ENCODE data around the gene XRRA1. TPM values are rescaled to one million over a fixed set of nuclear protein-coding genes. Genes with fewer than 3 reads are reported as not detected.

Gene XRRA1
- total and polyA plus RNA-seq, 2 of the 4 experiments (the other 2 are of a cell fraction), result 5.4 to 6.3 TPM

DNA sequence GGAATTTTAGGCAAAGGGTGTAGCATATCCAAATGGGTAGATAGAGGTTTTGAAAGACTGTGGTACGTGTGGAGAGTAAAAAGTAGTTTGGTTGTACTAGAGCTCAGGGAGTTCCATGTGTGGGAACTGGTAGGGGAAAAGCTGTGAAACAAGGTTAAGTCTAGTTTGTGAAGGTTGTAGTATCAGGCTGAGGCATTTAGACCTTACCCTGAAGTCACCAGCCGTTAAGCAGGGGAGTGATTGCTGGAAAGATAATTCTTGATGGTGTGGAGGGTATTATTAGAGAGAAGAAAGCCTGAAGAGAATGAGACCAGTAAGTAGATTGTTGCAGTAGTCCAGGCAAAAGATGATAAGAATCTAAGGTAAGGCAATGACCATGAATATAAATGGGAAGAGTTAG is 132.2 kb downstream of the XRRA1 start:
- H2BK15ac ChIP-seq (ENCODE audit: low read depth, low read length), result no peak overlapping the region
- no peak overlapping the region for H2AK5ac ChIP-seq (ENCODE audit: low read depth, low read length)
- H3K79me1 ChIP-seq (ENCODE audit: low read depth in 1 of 2, low read length in 2 of 2), result peaks cover 17 to 32% of the 10 kb centered on the region in 2 experiments
- intact Hi-C loops (cut with micrococcal nuclease), result loop anchor here (5.0 kb wide), 1 partner anchor 64 kb away; no protein-coding TSS in a partner anchor
- no peak overlapping the region for H3K27ac ChIP-seq (ENCODE audit: insufficient read depth, low read length)
- H3K4me2 ChIP-seq (ENCODE audit: low read depth, low read length), result no peak overlapping the region
- no peak overlapping the region for H2BK20ac ChIP-seq (ENCODE audit: low read depth, low read length)
- H3K4me1 ChIP-seq (ENCODE audit: control insufficient read depth, insufficient read depth, low read length), result peaks cover 15% of the 10 kb centered on the region
- no peak overlapping the region for H3K4ac ChIP-seq (ENCODE audit: low read depth, low read length)
- H2BK5ac ChIP-seq (ENCODE audit: low read depth, low read length, poor library complexity, severe bottlenecking), result no peak overlapping the region
- H2AFZ ChIP-seq (replicated peaks; ENCODE audit: low read length, poor library complexity), result no peak overlapping the region
- peaks cover 4% of the 10 kb centered on the region; the same call in 1 of the 2 replicates for H3K36me3 ChIP-seq (ENCODE audit: control insufficient read depth, insufficient read depth, low read length)
- H3K9ac ChIP-seq (ENCODE audit: low read depth, low read length), result no peak overlapping the region
- DNase-seq (no peak), ATAC-seq (ENCODE audit: low read depth) (no peak)
- no peak overlapping the region for H3K4me3 ChIP-seq (ENCODE audit: insufficient read depth, low read depth, low read length)
- H4K20me1 ChIP-seq (ENCODE audit: insufficient read depth, low read length), result 0 out of 2 replicates have a peak, but pooled peaks cover 4% of the 10 kb centered on the region
- dilution Hi-C loops (cut with HindIII; ENCODE audit: low sequenced_read_pairs, unreplicated experiment), result no loop called here
- H2BK120ac ChIP-seq (ENCODE audit: low read depth, low read length), result no peak overlapping the region
- TF ChIP-seq CHD1 (IDR thresholded peaks at IDR 0.05; ENCODE audit: low read depth, low read length) (no peak), NFE2L2 (IDR thresholded peaks at IDR 0.05; ENCODE audit: low read depth, low read length) (no peak), MXI1 (IDR thresholded peaks at IDR 0.05; ENCODE audit: borderline replicate concordance, low read depth, low read length) (no peak), SMC3 (IDR thresholded peaks at IDR 0.05; ENCODE audit: low read depth, low read length) (no peak), CTCF (conservative IDR thresholded peaks at IDR 0.05; ENCODE audit: low read depth, low read length) (no peak), CEBPB (IDR thresholded peaks at IDR 0.05; ENCODE audit: low read depth, low read length) (no peak), POLR2A (IDR thresholded peaks at IDR 0.05; ENCODE audit: low read depth, low read length) (no peak), ELK1 (IDR thresholded peaks at IDR 0.05; ENCODE audit: borderline replicate concordance, low read depth, low read length) (no peak), RFX5 (IDR thresholded peaks at IDR 0.05; ENCODE audit: low read depth, low read length) (no peak)
- H3K9me1 ChIP-seq (ENCODE audit: insufficient read depth, low read length), result 0 out of 2 replicates have a peak, but pooled peaks cover 3% of the 10 kb centered on the region
- in situ Hi-C loops (cut with MboI; ENCODE audit: low sequenced_read_pairs), result no loop called here
- H3K27me3 ChIP-seq (ENCODE audit: control insufficient read depth, insufficient read depth, low read length), result no peaks in the 10 kb centered on the region
- CTCF ChIA-PET, result no interaction called here
- H4K5ac ChIP-seq (ENCODE audit: low read depth, low read length), result no peak overlapping the region
- 100% methylated on average over 2 of the region's 2 CpGs; no CpG with 5 or more reads in 1 of the 2 experiments for WGBS, 2 experiments (ENCODE audit: extremely low coverage in 2 of 2, insufficient read length in 1 of 2)
- POLR2A ChIA-PET (ENCODE audit: unreplicated experiment), result no interaction called here
- H3K14ac ChIP-seq (replicated peaks; ENCODE audit: low read depth, low read length), result no peak overlapping the region
- no peak overlapping the region for H4K91ac ChIP-seq (ENCODE audit: insufficient read depth, low read depth, low read length)
- no TSS peak for BruUV-seq (replicated peaks)
- H3K18ac ChIP-seq (ENCODE audit: low read depth, low read length), result no peak overlapping the region
- H3K9me3 ChIP-seq (ENCODE audit: control insufficient read depth, insufficient read depth, low read length), result no peaks in the 10 kb centered on the region
- no peak overlapping the region for H2AK9ac ChIP-seq (replicated peaks; ENCODE audit: low read depth, low read length, poor library complexity)
- H3K56ac ChIP-seq (ENCODE audit: extremely low read depth, insufficient read depth, low read length), result no peak overlapping the region
- H4K8ac ChIP-seq (ENCODE audit: low read depth in 2 of 2, low read length in 2 of 2), result no peak overlapping the region
- H3K23ac ChIP-seq (ENCODE audit: low read depth, low read length), result no peak overlapping the region
